Smooth muscle cell of the pulmonary artery (primary cell): Measurements from ENCODE around the gene DDT. TPM values are rescaled to one million over a fixed set of nuclear protein-coding genes. Genes with fewer than 3 reads are reported as not detected.

Source experiments
- total RNA-seq: library from RNA; depleted of rRNA; stranded (reverse); fragments of >200 nt; gene quantifications from 2 replicates; pipeline ENCODE4 v1.2.3, GENCODE V29; 2014

The DDT gene
- total RNA-seq, result 115 and 165 TPM in 2 replicates

GRCh38 chr22:23974345-23974744, at the start of gene DDT:
Gene DDT, minus strand, starts transcription at chr22:23974441. Its CDS starts 27 bp downstream, at chr22:23974414.

GRCh38 chr22:24005201-24005600, 31.0 kb upstream of the DDT start, which contains the start of gene GSTT4:
Gene GSTT4, minus strand, starts transcription at chr22:24005453. Its CDS starts 97 bp downstream, at chr22:24005356.

GRCh38 chr22:23979557-23980240, 5.5 kb upstream of the DDT start, which contains the start of gene GSTT2:
Gene GSTT2, plus strand, starts transcription at chr22:23980134.

GRCh38 chr22:23966568-23966967, 7.7 kb downstream of the DDT start, which contains the start of gene DDTL:
Gene DDTL, plus strand, starts transcription at chr22:23966888. Its CDS starts 27 bp downstream, at chr22:23966915.

GRCh38 chr22:23961084-23961771, 13.0 kb downstream of the DDT start, which contains the start of gene GSTT2B:
Gene GSTT2B, minus strand, starts transcription at chr22:23961195. Its CDS starts 64 bp downstream, at chr22:23961131.

Other genes starting within 250 kb of the DDT start
- 6.2 and 7.8 TPM in 2 replicates for gene ZNF70, start 223.3 kb downstream of the DDT start, total RNA-seq
- gene VPREB3, start 220.0 kb downstream of the DDT start, total RNA-seq, result not detected in 2 replicates
- gene C22orf15, start 211.5 kb downstream of the DDT start, total RNA-seq, result 1.4 and 1.8 TPM in 2 replicates
- gene CHCHD10, start 206.5 kb downstream of the DDT start, total RNA-seq, result 8.6 and 10.8 TPM in 2 replicates
- 37.1 and 38.2 TPM in 2 replicates for gene MMP11, start 201.6 kb downstream of the DDT start, total RNA-seq
- gene SMARCB1, start 187.5 kb downstream of the DDT start, total RNA-seq, result 31.9 and 32.0 TPM in 2 replicates
- 0.85 and 0.89 TPM in 2 replicates for gene DERL3, start 135.4 kb downstream of the DDT start, total RNA-seq
- 13.4 and 19.0 TPM in 2 replicates for gene SLC2A11, start 116.6 kb downstream of the DDT start, total RNA-seq
- gene MIF, start 80.1 kb downstream of the DDT start, total RNA-seq, result 361 and 389 TPM in 2 replicates
- 1.3 and 2.0 TPM in 2 replicates for gene GSTT2B, start 13.2 kb downstream of the DDT start, total RNA-seq
- 0.76 and 0.85 TPM in 2 replicates for gene DDTL, start 7.6 kb downstream of the DDT start, total RNA-seq
- not detected in 2 replicates for gene GSTT2, start 5.7 kb upstream of the DDT start, total RNA-seq
- gene GSTT4, start 31.0 kb upstream of the DDT start, total RNA-seq, result 0.07 TPM in 1 of 2 replicates, not detected in the other
- gene CABIN1, start 36.9 kb upstream of the DDT start, total RNA-seq, result 68.5 and 88.0 TPM in 2 replicates
- 46.2 and 79.1 TPM in 2 replicates for gene SUSD2, start 207.0 kb upstream of the DDT start, total RNA-seq